IMR-90 (cell line): ENCODE results near the gene CUL9. TPM values are rescaled to one million over a fixed set of nuclear protein-coding genes. Genes with fewer than 3 reads are reported as not detected.

Experiments used
- ATAC-seq: fragments of 200-7000 bp; cut with Tn5 transposase; 2 replicates; pipeline ENCODE4 v1.9.1; 2020; ENCODE audit warnings: low read depth, mild to moderate bottlenecking, moderate library complexity
- BruUV-seq: library from RNA; stranded (reverse); fragments of 400-500 nt; replicated peaks from 2 replicates; lab custom pipeline; 2021; lab: Mats Ljungman, UMichigan
- CTCF ChIA-PET: fragments of 300-600 bp; formaldehyde crosslinking; extraction: SDS; loops from one replicate; lab custom pipeline; 2021; ENCODE audit warnings: antibody characterized with exemption; lab: Yijun Ruan, JAX
- POLR2A ChIA-PET: fragments of 300-600 bp; sonication (Branson Sonifier 250); formaldehyde crosslinking; loops from one replicate; lab custom pipeline; 2022; ENCODE audit warnings: antibody characterized with exemption; ENCODE audit not compliant: unreplicated experiment; lab: Charles Lee
- DNase-seq: peaks from one replicate; pipeline ENCODE4 v3.0.0; 2013
- H2AFZ ChIP-seq: replicated peaks from 2 replicates; pipeline ENCODE3; 2013; ENCODE audit warnings: low read length, mild to moderate bottlenecking; ENCODE audit not compliant: poor library complexity
- H2AK5ac ChIP-seq: 2 replicates; pipeline ENCODE4 v1.6.1; 2013; ENCODE audit warnings: low read depth, low read length, inconsistent platforms
- H2AK9ac ChIP-seq: replicated peaks from 2 replicates; pipeline ENCODE3; 2013; ENCODE audit warnings: mild to moderate bottlenecking, low read depth, low read length, moderate library complexity; ENCODE audit not compliant: poor library complexity
- H2BK120ac ChIP-seq: 2 replicates; pipeline ENCODE4 v1.6.1; 2013; ENCODE audit warnings: low read depth, low read length, inconsistent platforms
- H2BK15ac ChIP-seq: 3 replicates; pipeline ENCODE4 v1.6.1; 2013; ENCODE audit warnings: low read depth, low read length, inconsistent platforms
- H2BK20ac ChIP-seq: 2 replicates; pipeline ENCODE4 v1.6.1; 2013; ENCODE audit warnings: low read depth, mild to moderate bottlenecking, inconsistent platforms, low read length, moderate library complexity
- H2BK5ac ChIP-seq: 2 replicates; pipeline ENCODE4 v1.6.1; 2013; ENCODE audit warnings: mild to moderate bottlenecking, low read depth, low read length, inconsistent platforms; ENCODE audit not compliant: poor library complexity, severe bottlenecking
- H3K14ac ChIP-seq: replicated peaks from 2 replicates; pipeline ENCODE4 v1.6.1; 2013; ENCODE audit warnings: low read depth, low read length, inconsistent platforms
- H3K18ac ChIP-seq: 2 replicates; pipeline ENCODE4 v1.6.1; 2013; ENCODE audit warnings: low read depth, low read length, control low read depth
- H3K23ac ChIP-seq: 2 replicates; pipeline ENCODE4 v1.6.1; 2013; ENCODE audit warnings: low read depth, low read length, inconsistent platforms
- H3K27ac ChIP-seq: 2 replicates; pipeline ENCODE4 v1.5.1; 2013; ENCODE audit warnings: mild to moderate bottlenecking, control low read depth, low read length; ENCODE audit not compliant: insufficient read depth
- H3K27me3 ChIP-seq: 2 replicates; pipeline ENCODE4 v1.6.1; 2013; ENCODE audit warnings: low read length; ENCODE audit not compliant: control insufficient read depth, insufficient read depth
- H3K36me3 ChIP-seq: 2 replicates; pipeline ENCODE4 v1.6.1; 2013; ENCODE audit warnings: low read length, mixed read lengths; ENCODE audit not compliant: control insufficient read depth, insufficient read depth
- H3K4ac ChIP-seq: 2 replicates; pipeline ENCODE4 v1.6.1; 2013; ENCODE audit warnings: low read depth, low read length, inconsistent platforms
- H3K4me1 ChIP-seq: 2 replicates; pipeline ENCODE4 v1.6.1; 2013; ENCODE audit warnings: low read length, mixed read lengths; ENCODE audit not compliant: control insufficient read depth, insufficient read depth
- H3K4me2 ChIP-seq: 2 replicates; pipeline ENCODE4 v1.6.1; 2013; ENCODE audit warnings: low read depth, mild to moderate bottlenecking, control low read depth, low read length, moderate library complexity
- H3K4me3 ChIP-seq: 2 replicates; pipeline ENCODE4 v1.5.1; 2013; ENCODE audit warnings: low read depth, mild to moderate bottlenecking, control low read depth, low read length, moderate library complexity; ENCODE audit not compliant: insufficient read depth
- H3K56ac ChIP-seq: 2 replicates; pipeline ENCODE4 v1.6.1; 2013; ENCODE audit warnings: low read length, inconsistent platforms; ENCODE audit not compliant: insufficient read depth; ENCODE audit errors: extremely low read depth
- H3K79me1 ChIP-seq, 2 experiments: 2 replicates each; pipeline ENCODE4 v1.6.1; 2013; ENCODE audit warnings: low read length in 2 of 2, inconsistent platforms in 1 of 2, low read depth in 1 of 2
- H3K9ac ChIP-seq: 2 replicates; pipeline ENCODE4 v1.6.1; 2013; ENCODE audit warnings: low read depth, low read length, control low read depth
- H3K9me1 ChIP-seq: 2 replicates; pipeline ENCODE4 v1.6.1; 2013; ENCODE audit warnings: low read length, inconsistent platforms; ENCODE audit not compliant: insufficient read depth
- H3K9me3 ChIP-seq: 2 replicates; pipeline ENCODE4 v1.6.1; 2013; ENCODE audit warnings: low read length; ENCODE audit not compliant: control insufficient read depth, insufficient read depth
- H4K20me1 ChIP-seq: 2 replicates; pipeline ENCODE4 v1.6.1; 2013; ENCODE audit warnings: low read length, inconsistent platforms; ENCODE audit not compliant: insufficient read depth
- H4K5ac ChIP-seq: 2 replicates; pipeline ENCODE4 v1.6.1; 2013; ENCODE audit warnings: mild to moderate bottlenecking, low read depth, low read length, control low read depth
- H4K8ac ChIP-seq, 2 experiments: 2 replicates each; pipeline ENCODE4 v1.6.1; 2013; ENCODE audit warnings: low read depth in 2 of 2, low read length in 2 of 2, control low read depth in 1 of 2, inconsistent platforms in 1 of 2
- H4K91ac ChIP-seq: 2 replicates; pipeline ENCODE4 v1.6.1; 2013; ENCODE audit warnings: low read depth, low read length, inconsistent platforms; ENCODE audit not compliant: insufficient read depth
- BHLHE40 ChIP-seq: fragments of 150-350 bp; IDR thresholded peaks from 2 replicates; pipeline ENCODE4 v1.6.1; 2016; ENCODE audit warnings: mild to moderate bottlenecking, low read depth, low read length
- ELK1 ChIP-seq: fragments of 150-350 bp; IDR thresholded peaks from 2 replicates; pipeline ENCODE4 v1.6.1; 2016; ENCODE audit warnings: low read depth, mild to moderate bottlenecking, low read length, moderate library complexity, borderline replicate concordance
- FOS ChIP-seq: fragments of 150-350 bp; IDR thresholded peaks from 2 replicates; pipeline ENCODE4 v1.6.1; 2016; ENCODE audit warnings: low read depth, low read length
- MAFK ChIP-seq: IDR thresholded peaks from 2 replicates; pipeline ENCODE4 v1.6.1; 2012; ENCODE audit warnings: low read depth, low read length, improper control_type of control experiment
- MAZ ChIP-seq: IDR thresholded peaks from 2 replicates; pipeline ENCODE4 v1.6.1; 2012; ENCODE audit warnings: low read depth, mild to moderate bottlenecking, low read length, improper control_type of control experiment, moderate library complexity, borderline replicate concordance
- MXI1 ChIP-seq: IDR thresholded peaks from 2 replicates; pipeline ENCODE4 v1.6.1; 2012; ENCODE audit warnings: low read depth, mild to moderate bottlenecking, low read length, moderate library complexity, borderline replicate concordance
- RAD21 ChIP-seq: IDR thresholded peaks from 2 replicates; pipeline ENCODE4 v1.6.1; 2012; ENCODE audit warnings: low read length, improper control_type of control experiment
- RCOR1 ChIP-seq: IDR thresholded peaks from 2 replicates; pipeline ENCODE4 v1.6.1; 2012; ENCODE audit warnings: mild to moderate bottlenecking, low read length, improper control_type of control experiment; ENCODE audit not compliant: insufficient replicate concordance
- USF2 ChIP-seq: fragments of 150-350 bp; IDR thresholded peaks from 2 replicates; pipeline ENCODE4 v1.6.1; 2017; ENCODE audit warnings: mild to moderate bottlenecking, antibody characterized with exemption, low read length, low read depth
- WGBS, 2 experiments: methylation state at CpG; one replicate each; pipeline versions ENCODE4 v1.1.5 to v1.1.7; 2013; ENCODE audit warnings: missing lambda C conversion rate in 2 of 2; ENCODE audit not compliant: insufficient read length in 1 of 2; ENCODE audit errors: extremely low coverage in 2 of 2; 5-methylcytosine and 5-hydroxymethylcytosine counted together
- dilution Hi-C: fragments of 300-500 bp; cut with HindIII; formaldehyde crosslinking; loops from one replicate; pipeline ENCODE4 v1.14.3; 2018; ENCODE audit warnings: low sequenced_read_pairs; ENCODE audit not compliant: unreplicated experiment
- in situ Hi-C: fragments of 300-500 bp; cut with MboI; formaldehyde crosslinking; loops from 3 replicates; pipeline ENCODE4 v1.14.3; 2019; ENCODE audit warnings: low sequenced_read_pairs, inconsistent platforms, mixed read lengths
- intact Hi-C: fragments of 100-400 bp; cut with micrococcal nuclease; formaldehyde crosslinking; loops from 2 replicates; pipeline ENCODE4 v1.10.0; 2022
- polyA plus RNA-seq, 3 experiments: library from polyadenylated mRNA; depleted of rRNA; stranded (reverse); fragments of >200 nt; gene quantifications; 2 replicates each; pipeline ENCODE4 v1.2.3, GENCODE V29; 2012; ENCODE audit warnings: low replicate concordance in 1 of 3
- total RNA-seq: library from RNA; depleted of rRNA; stranded (reverse); fragments of >200 nt; gene quantifications from 2 replicates; pipeline ENCODE4 v1.2.3, GENCODE V29; 2012

CUL9 gene
- total and polyA plus RNA-seq, 2 of the 4 experiments (the other 2 are of a cell fraction): 7.7 to 19.5 TPM

GRCh38 chr6:43180058-43180457 is 1.9 kb upstream of the CUL9 start:
- no peak overlapping the region for H3K4ac ChIP-seq
- H4K8ac ChIP-seq: no peak overlapping the region
- no peak overlapping the region for H3K4me3 ChIP-seq
- peaks cover 47% of the 10 kb centered on the region for H3K36me3 ChIP-seq
- no peak overlapping the region for H2AK5ac ChIP-seq
- no peak overlapping the region for H4K5ac ChIP-seq
- no TSS peak for BruUV-seq
- ChIA-PET CTCF (no interaction called here), POLR2A (no interaction called here)
- H3K27me3 ChIP-seq: no peaks in the 10 kb centered on the region
- DNase-seq: no peak
- H4K20me1 ChIP-seq: peaks cover 17% of the 10 kb centered on the region
- H3K9me1 ChIP-seq: peaks cover 10% of the 10 kb centered on the region
- peaks cover 25 to 69% of the 10 kb centered on the region in 2 experiments for H3K79me1 ChIP-seq
- H2AFZ ChIP-seq: no peak overlapping the region
- no peak overlapping the region for H4K91ac ChIP-seq
- H2BK120ac ChIP-seq: no peak overlapping the region
- no peak overlapping the region for H3K14ac ChIP-seq
- dilution Hi-C loops: no loop called here
- no peak overlapping the region for H3K27ac ChIP-seq
- H2BK15ac ChIP-seq: no peak overlapping the region
- TF ChIP-seq BHLHE40: no peak
- TF ChIP-seq ELK1: no peak
- no peak for TF ChIP-seq RAD21
- TF ChIP-seq RCOR1: no peak
- TF ChIP-seq MAFK: no peak
- no peak for TF ChIP-seq MXI1
- TF ChIP-seq FOS: no peak
- no peak for TF ChIP-seq USF2
- no peak for TF ChIP-seq MAZ
- H3K4me1 ChIP-seq: peaks cover 8% of the 10 kb centered on the region
- no peak overlapping the region for H3K56ac ChIP-seq
- H3K9ac ChIP-seq: no peak overlapping the region
- no peak overlapping the region for H2AK9ac ChIP-seq
- no peak overlapping the region for H2BK5ac ChIP-seq
- H3K9me3 ChIP-seq: no peaks in the 10 kb centered on the region
- in situ Hi-C loops: no loop called here
- H3K23ac ChIP-seq: no peak overlapping the region
- no peak for ATAC-seq
- intact Hi-C loops: no loop called here
- WGBS, 2 experiments: 100% methylated on average over 1 of the region's 7 CpGs; no CpG with 5 or more reads in 1 of the 2 experiments
- no peak overlapping the region for H3K18ac ChIP-seq
- no peak overlapping the region for H2BK20ac ChIP-seq
- H3K4me2 ChIP-seq: no peak overlapping the region
